IMR-90 (cell line): ENCODE data around the gene COA1. TPM values are rescaled to one million over a fixed set of nuclear protein-coding genes. Genes with fewer than 3 reads are reported as not detected.

Source experiments
- ATAC-seq: fragments of 200-7000 bp; cut with Tn5 transposase; 2 replicates; pipeline ENCODE4 v1.9.1; 2020; ENCODE audit warnings: low read depth, mild to moderate bottlenecking, moderate library complexity
- BruUV-seq: library from RNA; stranded (reverse); fragments of 400-500 nt; replicated peaks from 2 replicates; lab custom pipeline; 2021; lab: Mats Ljungman, UMichigan
- CTCF ChIA-PET: fragments of 300-600 bp; formaldehyde crosslinking; extraction: SDS; loops from one replicate; lab custom pipeline; 2021; ENCODE audit warnings: antibody characterized with exemption; lab: Yijun Ruan, JAX
- POLR2A ChIA-PET: fragments of 300-600 bp; sonication (Branson Sonifier 250); formaldehyde crosslinking; loops from one replicate; lab custom pipeline; 2022; ENCODE audit warnings: antibody characterized with exemption; ENCODE audit not compliant: unreplicated experiment; lab: Charles Lee
- DNase-seq: peaks from one replicate; pipeline ENCODE4 v3.0.0; 2013
- H2AFZ ChIP-seq: replicated peaks from 2 replicates; pipeline ENCODE3; 2013; ENCODE audit warnings: low read length, mild to moderate bottlenecking; ENCODE audit not compliant: poor library complexity
- H2AK5ac ChIP-seq: 2 replicates; pipeline ENCODE4 v1.6.1; 2013; ENCODE audit warnings: low read depth, low read length, inconsistent platforms
- H2AK9ac ChIP-seq: replicated peaks from 2 replicates; pipeline ENCODE3; 2013; ENCODE audit warnings: mild to moderate bottlenecking, low read depth, low read length, moderate library complexity; ENCODE audit not compliant: poor library complexity
- H2BK120ac ChIP-seq: 2 replicates; pipeline ENCODE4 v1.6.1; 2013; ENCODE audit warnings: low read depth, low read length, inconsistent platforms
- H2BK15ac ChIP-seq: 3 replicates; pipeline ENCODE4 v1.6.1; 2013; ENCODE audit warnings: low read depth, low read length, inconsistent platforms
- H2BK20ac ChIP-seq: 2 replicates; pipeline ENCODE4 v1.6.1; 2013; ENCODE audit warnings: low read depth, mild to moderate bottlenecking, inconsistent platforms, low read length, moderate library complexity
- H2BK5ac ChIP-seq: 2 replicates; pipeline ENCODE4 v1.6.1; 2013; ENCODE audit warnings: mild to moderate bottlenecking, low read depth, low read length, inconsistent platforms; ENCODE audit not compliant: poor library complexity, severe bottlenecking
- H3K14ac ChIP-seq: replicated peaks from 2 replicates; pipeline ENCODE4 v1.6.1; 2013; ENCODE audit warnings: low read depth, low read length, inconsistent platforms
- H3K18ac ChIP-seq: 2 replicates; pipeline ENCODE4 v1.6.1; 2013; ENCODE audit warnings: low read depth, low read length, control low read depth
- H3K23ac ChIP-seq: 2 replicates; pipeline ENCODE4 v1.6.1; 2013; ENCODE audit warnings: low read depth, low read length, inconsistent platforms
- H3K27ac ChIP-seq: 2 replicates; pipeline ENCODE4 v1.5.1; 2013; ENCODE audit warnings: mild to moderate bottlenecking, control low read depth, low read length; ENCODE audit not compliant: insufficient read depth
- H3K27me3 ChIP-seq: 2 replicates; pipeline ENCODE4 v1.6.1; 2013; ENCODE audit warnings: low read length; ENCODE audit not compliant: control insufficient read depth, insufficient read depth
- H3K36me3 ChIP-seq: 2 replicates; pipeline ENCODE4 v1.6.1; 2013; ENCODE audit warnings: low read length, mixed read lengths; ENCODE audit not compliant: control insufficient read depth, insufficient read depth
- H3K4ac ChIP-seq: 2 replicates; pipeline ENCODE4 v1.6.1; 2013; ENCODE audit warnings: low read depth, low read length, inconsistent platforms
- H3K4me1 ChIP-seq: 2 replicates; pipeline ENCODE4 v1.6.1; 2013; ENCODE audit warnings: low read length, mixed read lengths; ENCODE audit not compliant: control insufficient read depth, insufficient read depth
- H3K4me2 ChIP-seq: 2 replicates; pipeline ENCODE4 v1.6.1; 2013; ENCODE audit warnings: low read depth, mild to moderate bottlenecking, control low read depth, low read length, moderate library complexity
- H3K4me3 ChIP-seq: 2 replicates; pipeline ENCODE4 v1.5.1; 2013; ENCODE audit warnings: low read depth, mild to moderate bottlenecking, control low read depth, low read length, moderate library complexity; ENCODE audit not compliant: insufficient read depth
- H3K56ac ChIP-seq: 2 replicates; pipeline ENCODE4 v1.6.1; 2013; ENCODE audit warnings: low read length, inconsistent platforms; ENCODE audit not compliant: insufficient read depth; ENCODE audit errors: extremely low read depth
- H3K79me1 ChIP-seq, 2 experiments: 2 replicates each; pipeline ENCODE4 v1.6.1; 2013; ENCODE audit warnings: low read length in 2 of 2, inconsistent platforms in 1 of 2, low read depth in 1 of 2
- H3K9ac ChIP-seq: 2 replicates; pipeline ENCODE4 v1.6.1; 2013; ENCODE audit warnings: low read depth, low read length, control low read depth
- H3K9me1 ChIP-seq: 2 replicates; pipeline ENCODE4 v1.6.1; 2013; ENCODE audit warnings: low read length, inconsistent platforms; ENCODE audit not compliant: insufficient read depth
- H3K9me3 ChIP-seq: 2 replicates; pipeline ENCODE4 v1.6.1; 2013; ENCODE audit warnings: low read length; ENCODE audit not compliant: control insufficient read depth, insufficient read depth
- H4K20me1 ChIP-seq: 2 replicates; pipeline ENCODE4 v1.6.1; 2013; ENCODE audit warnings: low read length, inconsistent platforms; ENCODE audit not compliant: insufficient read depth
- H4K5ac ChIP-seq: 2 replicates; pipeline ENCODE4 v1.6.1; 2013; ENCODE audit warnings: mild to moderate bottlenecking, low read depth, low read length, control low read depth
- H4K8ac ChIP-seq, 2 experiments: 2 replicates each; pipeline ENCODE4 v1.6.1; 2013; ENCODE audit warnings: low read depth in 2 of 2, low read length in 2 of 2, control low read depth in 1 of 2, inconsistent platforms in 1 of 2
- H4K91ac ChIP-seq: 2 replicates; pipeline ENCODE4 v1.6.1; 2013; ENCODE audit warnings: low read depth, low read length, inconsistent platforms; ENCODE audit not compliant: insufficient read depth
- CEBPB ChIP-seq: IDR thresholded peaks from 2 replicates; pipeline ENCODE4 v1.6.1; 2012; ENCODE audit warnings: low read depth, low read length, improper control_type of control experiment
- RCOR1 ChIP-seq: IDR thresholded peaks from 2 replicates; pipeline ENCODE4 v1.6.1; 2012; ENCODE audit warnings: mild to moderate bottlenecking, low read length, improper control_type of control experiment; ENCODE audit not compliant: insufficient replicate concordance
- WGBS, 2 experiments: methylation state at CpG; one replicate each; pipeline versions ENCODE4 v1.1.5 to v1.1.7; 2013; ENCODE audit warnings: missing lambda C conversion rate in 2 of 2; ENCODE audit not compliant: insufficient read length in 1 of 2; ENCODE audit errors: extremely low coverage in 2 of 2; 5-methylcytosine and 5-hydroxymethylcytosine counted together
- dilution Hi-C: fragments of 300-500 bp; cut with HindIII; formaldehyde crosslinking; loops from one replicate; pipeline ENCODE4 v1.14.3; 2018; ENCODE audit warnings: low sequenced_read_pairs; ENCODE audit not compliant: unreplicated experiment
- in situ Hi-C: fragments of 300-500 bp; cut with MboI; formaldehyde crosslinking; loops from 3 replicates; pipeline ENCODE4 v1.14.3; 2019; ENCODE audit warnings: low sequenced_read_pairs, inconsistent platforms, mixed read lengths
- intact Hi-C: fragments of 100-400 bp; cut with micrococcal nuclease; formaldehyde crosslinking; loops from 2 replicates; pipeline ENCODE4 v1.10.0; 2022
- polyA plus RNA-seq, 3 experiments: library from polyadenylated mRNA; depleted of rRNA; stranded (reverse); fragments of >200 nt; gene quantifications; 2 replicates each; pipeline ENCODE4 v1.2.3, GENCODE V29; 2012; ENCODE audit warnings: low replicate concordance in 1 of 3
- total RNA-seq: library from RNA; depleted of rRNA; stranded (reverse); fragments of >200 nt; gene quantifications from 2 replicates; pipeline ENCODE4 v1.2.3, GENCODE V29; 2012

Gene COA1
- total and polyA plus RNA-seq, 2 of the 4 experiments (the other 2 are of a cell fraction) = 34.2 to 59.5 TPM

DNA sequence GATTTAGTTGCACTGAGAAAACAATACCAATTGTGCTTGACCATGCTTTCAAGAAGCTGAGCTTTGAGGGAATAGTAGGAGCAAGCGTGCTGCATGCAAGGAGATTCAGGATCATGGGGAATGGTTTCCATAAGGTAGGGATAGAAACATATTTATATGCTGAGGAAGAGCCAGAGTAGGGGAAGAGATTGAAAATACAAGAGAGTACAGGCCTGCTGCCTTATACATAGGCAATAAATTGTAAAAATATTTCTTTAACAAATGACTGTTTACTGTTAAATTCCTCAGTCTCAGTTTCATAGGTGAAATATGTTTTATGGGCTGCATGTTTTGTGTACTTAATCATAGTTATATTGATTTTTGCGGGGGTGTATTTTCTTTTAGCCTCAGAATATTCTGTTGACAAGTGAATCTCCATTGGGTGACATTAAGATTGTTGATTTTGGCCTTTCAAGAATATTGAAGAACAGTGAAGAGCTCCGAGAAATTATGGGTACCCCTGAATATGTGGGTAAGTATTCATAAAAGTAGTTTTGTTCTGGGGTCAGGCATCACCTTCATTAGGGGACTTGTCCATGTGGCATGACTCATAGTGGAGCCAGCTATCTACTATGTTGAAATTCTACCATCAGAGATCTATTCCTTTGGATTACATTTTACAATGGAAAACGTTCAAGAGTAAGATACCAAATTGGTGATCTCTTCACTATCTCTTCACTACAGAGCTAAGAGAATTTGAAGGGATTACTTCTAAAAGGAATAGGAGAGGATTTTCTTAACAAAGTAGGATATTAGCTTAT lies 109.9 kb downstream of the COA1 start:
- no peak overlapping the region for H3K4ac ChIP-seq
- no TSS peak for BruUV-seq
- H3K56ac ChIP-seq = no peak overlapping the region
- H3K4me1 ChIP-seq = peaks cover 22% of the 10 kb centered on the region
- H2AFZ ChIP-seq = no peak overlapping the region
- H3K4me3 ChIP-seq = no peak overlapping the region
- no peaks in the 10 kb centered on the region for H3K27me3 ChIP-seq
- H3K9me3 ChIP-seq = no peaks in the 10 kb centered on the region
- no peak overlapping the region for H4K91ac ChIP-seq
- H4K20me1 ChIP-seq = peaks cover 27% of the 10 kb centered on the region
- in situ Hi-C loops = no loop called here
- no peak overlapping the region for H2AK5ac ChIP-seq
- no peak overlapping the region for H2BK120ac ChIP-seq
- no peak overlapping the region for H3K9ac ChIP-seq
- DNase-seq (peak; percentile 31), ATAC-seq (0 out of 2 replicates have a peak, but pooled peaks have one; percentile 22)
- CTCF ChIA-PET = interaction anchor here (2.9 kb wide), 1 partner anchor 37 kb away, joined by 15 read pairs; the partner anchor contains the start of gene STK17A
- peaks cover 34 to 76% of the 10 kb centered on the region in 2 experiments for H3K79me1 ChIP-seq
- no peak overlapping the region for H4K5ac ChIP-seq
- peak overlapping the region; percentile 48; the same call in 1 of the 2 replicates for H3K23ac ChIP-seq
- peaks cover 38% of the 10 kb centered on the region for H3K36me3 ChIP-seq
- H3K4me2 ChIP-seq = no peak overlapping the region
- POLR2A ChIA-PET = no interaction called here
- 83% methylated on average over 1 of the region's 4 CpGs; no CpG with 5 or more reads in 1 of the 2 experiments for WGBS, 2 experiments
- H2BK5ac ChIP-seq = peak overlapping the region; percentile 56
- H3K18ac ChIP-seq = no peak overlapping the region
- dilution Hi-C loops = no loop called here
- H3K14ac ChIP-seq = 0 out of 2 replicates have a peak overlapping the region, but pooled peaks have one; percentile 22
- no peak overlapping the region for H3K27ac ChIP-seq
- intact Hi-C loops = no loop called here
- no peak overlapping the region for H2BK20ac ChIP-seq
- no peak for TF ChIP-seq RCOR1
- TF ChIP-seq CEBPB = 0 out of 2 replicates have a peak, but pooled peaks have one; percentile 28
- H2BK15ac ChIP-seq = no peak overlapping the region
- peaks cover 18% of the 10 kb centered on the region for H3K9me1 ChIP-seq
- no peak overlapping the region for H4K8ac ChIP-seq
- H2AK9ac ChIP-seq = no peak overlapping the region
